ENCODE measurements around the gene FAM83G.
A peak's percentile ranks its signal among the peaks of the same experiment; 100 is the strongest.
"Not testable (repeated sequence)": the region's sequence is repeated elsewhere in the genome, so short reads cannot be mapped to it uniquely, and the experiment has no call there.

The FAM83G gene

DNA sequence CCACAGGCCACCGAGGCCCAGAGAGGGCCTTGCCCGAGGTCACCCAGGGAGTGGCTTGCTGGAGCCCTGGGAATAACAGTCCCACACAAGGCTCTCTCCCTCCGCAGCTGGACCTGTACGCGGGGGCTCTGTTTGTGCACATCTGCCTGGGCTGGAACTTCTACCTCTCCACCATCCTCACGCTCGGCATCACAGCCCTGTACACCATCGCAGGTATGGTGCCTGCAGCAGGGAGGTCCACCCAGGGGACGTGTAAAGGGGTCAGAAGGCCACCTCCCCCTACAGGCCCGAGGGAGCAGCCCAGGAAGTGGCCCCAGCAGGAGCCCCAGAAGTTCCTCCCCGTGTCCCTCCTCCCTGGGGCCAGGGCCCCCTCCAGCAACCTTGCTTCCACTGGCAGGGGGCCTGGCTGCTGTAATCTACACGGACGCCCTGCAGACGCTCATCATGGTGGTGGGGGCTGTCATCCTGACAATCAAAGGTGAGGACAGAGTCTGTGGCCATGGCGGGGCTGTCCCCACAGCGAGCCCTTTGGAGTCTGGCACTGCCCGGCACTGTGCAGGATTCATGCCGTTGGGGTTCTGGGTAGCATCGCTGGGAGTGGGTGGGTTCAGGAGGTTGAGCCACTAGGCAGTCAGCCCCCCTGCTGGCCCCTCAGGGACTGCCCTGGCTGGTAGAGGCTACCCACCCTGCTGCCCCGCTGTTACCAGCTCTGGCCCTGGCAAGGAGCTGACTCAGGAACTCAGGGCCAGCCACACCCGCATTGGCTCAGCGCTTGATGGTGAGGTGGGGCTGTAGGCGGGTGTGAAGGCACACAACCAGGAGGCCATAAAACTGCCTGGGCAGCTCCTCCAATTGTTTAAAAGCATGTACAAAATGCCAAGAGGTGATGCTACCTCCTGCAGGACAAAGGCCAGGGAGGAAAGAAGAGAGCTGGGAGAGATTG is 35.3 kb downstream of the FAM83G start:
- DNase-seq (ENCODE audit: low read depth in 2 of 2), result no peak

- no peak for DNase-seq (ENCODE audit: low read depth in 2 of 2)
Measured at GRCh38 chr17:18968345-18968744, 36.2 kb downstream of the FAM83G start.

DNA sequence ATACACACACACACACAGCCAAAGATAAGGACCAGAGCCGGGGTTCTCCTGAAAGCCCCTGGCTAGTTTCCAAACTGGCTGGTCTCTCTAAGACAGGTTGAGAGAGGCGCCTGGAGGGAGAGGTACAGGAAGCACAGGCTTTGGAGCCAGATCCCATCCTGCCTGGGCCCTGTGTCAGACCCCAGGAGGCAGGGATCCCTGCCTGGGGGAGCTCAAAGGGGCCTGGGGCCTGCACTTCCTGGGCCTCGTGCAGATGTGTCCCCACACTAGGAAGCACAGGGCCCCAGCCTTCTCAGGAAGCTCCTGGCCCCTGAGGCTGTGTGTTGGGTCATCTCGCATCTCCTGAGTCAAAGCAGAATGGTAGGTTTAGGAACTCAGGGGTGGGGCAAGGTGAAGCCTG is 36.6 kb downstream of the FAM83G start:
- no peak for DNase-seq (ENCODE audit: low read depth in 2 of 2)

DNA sequence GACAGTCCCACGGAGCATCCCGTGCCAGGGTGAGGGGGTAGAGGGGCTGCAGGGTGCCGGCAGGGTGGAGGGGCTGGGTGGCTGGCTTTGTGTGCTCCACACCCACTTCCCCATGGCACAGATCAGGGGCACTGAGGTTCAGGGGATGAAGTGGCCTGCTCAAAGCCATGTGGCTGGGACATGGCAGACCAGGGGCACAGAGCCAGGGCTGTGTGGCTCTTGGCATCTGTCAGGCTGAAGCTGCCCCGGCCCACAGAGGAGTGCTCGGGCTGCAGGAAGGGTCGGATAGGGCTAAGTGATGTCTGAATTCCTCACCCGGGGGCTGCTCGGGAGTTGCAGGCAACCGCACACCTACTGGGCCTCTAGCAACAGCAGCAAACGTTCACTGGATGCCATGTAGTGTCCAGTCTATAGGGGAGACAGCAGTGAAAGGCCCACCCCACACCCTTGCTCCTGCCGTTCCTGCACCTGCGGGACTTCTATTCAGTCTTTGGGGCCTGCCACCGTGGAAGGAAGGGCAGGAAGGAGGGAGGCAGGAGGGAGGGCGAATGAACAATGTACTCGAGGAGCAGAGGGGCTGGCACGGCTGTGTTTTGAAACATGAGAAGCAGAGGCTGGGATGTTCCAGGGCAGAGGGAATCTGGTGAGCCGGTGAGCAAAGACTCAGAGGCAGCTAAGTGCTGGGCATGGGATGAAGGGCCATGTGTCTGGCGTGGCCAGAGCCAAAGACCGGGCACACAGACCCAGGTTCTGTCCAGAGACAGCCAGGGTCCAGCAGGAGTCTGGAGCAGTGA is 37.5 kb downstream of the FAM83G start:
- no peak for DNase-seq (ENCODE audit: low read depth in 2 of 2)

GRCh38 chr17:18965530-18966236 is 38.9 kb downstream of the FAM83G start:
- DNase-seq (ENCODE audit: low read depth in 2 of 2), result no peak

GRCh38 chr17:18964550-18964949 is 40.0 kb downstream of the FAM83G start:
- no peak for DNase-seq (ENCODE audit: low read depth in 2 of 2)

- DNase-seq (ENCODE audit: low read depth in 2 of 2), result no peak
Measured at GRCh38 chr17:18964018-18964351, 40.6 kb downstream of the FAM83G start.

GRCh38 chr17:18963126-18964017 is 41.2 kb downstream of the FAM83G start:
- no peak for DNase-seq (ENCODE audit: low read depth in 2 of 2)

DNA sequence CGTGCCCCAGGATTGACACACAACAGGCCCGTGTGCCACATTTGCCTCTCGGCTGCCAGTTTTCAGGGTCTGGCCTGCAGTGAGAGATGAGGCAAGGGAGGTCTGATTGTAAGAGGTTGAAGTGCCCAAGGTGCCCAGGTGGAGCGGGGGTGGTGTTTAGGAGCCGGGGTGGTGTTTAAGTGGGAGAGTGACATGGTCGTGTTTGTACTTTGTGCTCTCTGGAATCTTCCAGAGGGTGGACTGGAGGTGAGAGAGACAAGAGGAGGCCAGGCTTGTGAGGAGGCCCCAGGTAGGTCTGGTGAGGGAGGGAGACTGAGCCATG is 42.1 kb downstream of the FAM83G start:
- DNase-seq (ENCODE audit: low read depth in 2 of 2), result no peak

DNA sequence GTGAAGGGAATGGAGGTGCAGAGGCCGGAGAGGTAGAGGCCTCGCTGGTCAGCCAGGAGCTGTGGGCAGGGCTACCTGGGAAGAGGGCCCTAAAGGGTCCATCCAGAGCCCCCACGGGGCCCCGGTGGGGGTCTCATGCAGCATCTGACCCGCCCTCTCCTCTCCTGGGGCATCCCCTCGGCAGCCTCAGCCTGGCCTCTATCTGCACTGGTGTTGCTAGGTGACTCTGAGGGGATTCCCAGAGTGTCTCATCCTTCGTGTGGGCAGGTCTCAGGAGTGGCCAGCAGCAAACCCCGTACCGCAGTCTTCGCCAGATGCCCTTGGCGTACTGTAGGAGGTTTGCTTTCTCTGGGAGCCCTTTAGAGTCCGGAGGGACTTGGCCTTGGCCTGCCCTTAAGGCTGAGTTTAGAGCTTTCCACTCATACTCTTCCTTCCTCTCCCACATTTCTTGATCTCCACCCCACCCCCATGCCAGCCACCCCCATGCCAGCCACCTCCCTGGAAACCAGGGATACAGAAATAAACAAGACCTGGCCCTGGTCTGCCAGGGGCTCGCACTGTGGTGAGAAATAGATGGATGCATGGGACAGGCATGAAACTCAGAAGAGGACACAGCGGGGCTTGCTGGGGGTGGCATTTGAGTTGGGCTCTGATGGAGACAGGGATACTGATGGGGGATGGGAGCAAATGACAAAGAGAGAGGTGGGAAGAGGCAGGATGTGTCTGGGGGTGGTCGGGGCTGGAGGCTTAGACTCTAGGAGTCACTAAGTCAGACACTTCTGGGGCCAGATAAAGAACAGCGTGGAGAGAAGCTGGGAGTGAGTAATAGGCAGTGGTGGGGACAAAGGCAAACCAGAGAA is 42.7 kb downstream of the FAM83G start:
- peak in 1 of 2 donors; percentile 23 for DNase-seq (ENCODE audit: low read depth in 2 of 2)

DNA sequence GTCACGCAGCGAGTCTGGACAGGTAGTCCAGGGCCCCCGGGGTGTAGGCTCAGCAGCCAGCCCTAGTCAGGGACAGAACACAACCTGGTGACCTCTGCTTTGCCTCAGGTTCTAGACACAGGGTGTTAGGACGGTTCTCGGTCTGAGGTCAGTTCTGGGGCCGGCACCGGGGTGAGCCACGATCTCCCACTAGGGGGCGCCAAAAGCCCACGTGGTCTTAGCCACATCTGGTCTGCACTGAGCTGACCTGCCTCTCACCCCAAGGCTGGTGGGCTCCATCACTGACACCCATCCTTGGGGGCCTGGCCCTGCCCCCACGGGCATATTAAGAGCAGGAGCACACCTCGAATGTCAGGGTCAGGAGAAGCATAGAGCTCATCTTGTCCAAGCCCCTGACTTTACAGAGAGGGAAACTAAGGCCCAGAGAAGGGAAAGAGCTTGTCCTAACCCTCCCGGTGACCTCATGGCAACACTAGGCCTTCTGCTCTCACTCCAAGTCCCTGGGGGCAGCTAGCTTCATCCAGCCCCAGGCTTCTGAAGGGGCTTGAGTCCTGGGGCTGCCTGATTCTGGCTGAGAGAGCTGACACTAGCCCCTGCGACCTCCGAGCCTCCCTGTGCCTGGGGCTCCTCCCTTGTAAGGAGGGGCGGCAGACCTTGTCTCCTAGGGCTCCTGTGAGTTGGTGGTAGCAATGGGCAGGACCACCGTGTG is 43.6 kb downstream of the FAM83G start:
- DNase-seq (ENCODE audit: low read depth in 2 of 2), result peak; percentile 71 to 87

DNA sequence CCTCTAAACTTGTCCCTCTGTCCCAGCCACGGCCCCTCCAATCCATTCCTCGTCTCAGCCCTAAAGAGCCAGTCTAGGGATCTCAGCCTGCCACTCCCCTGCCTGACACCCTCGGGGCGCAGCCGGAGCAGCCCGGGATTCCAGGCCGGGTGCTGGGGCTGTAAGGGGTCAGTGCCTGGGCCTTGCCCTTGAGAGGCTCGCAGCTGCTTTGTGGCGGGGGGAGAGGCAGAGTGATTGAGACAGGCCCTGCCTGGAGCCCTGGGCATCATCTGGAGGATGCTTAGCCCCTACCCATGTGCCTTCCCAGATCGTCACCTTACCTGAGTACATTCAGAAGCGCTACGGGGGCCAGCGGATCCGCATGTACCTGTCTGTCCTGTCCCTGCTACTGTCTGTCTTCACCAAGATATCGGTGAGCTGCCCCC is 44.3 kb downstream of the FAM83G start:
- DNase-seq (ENCODE audit: low read depth in 2 of 2), result no peak

DNA sequence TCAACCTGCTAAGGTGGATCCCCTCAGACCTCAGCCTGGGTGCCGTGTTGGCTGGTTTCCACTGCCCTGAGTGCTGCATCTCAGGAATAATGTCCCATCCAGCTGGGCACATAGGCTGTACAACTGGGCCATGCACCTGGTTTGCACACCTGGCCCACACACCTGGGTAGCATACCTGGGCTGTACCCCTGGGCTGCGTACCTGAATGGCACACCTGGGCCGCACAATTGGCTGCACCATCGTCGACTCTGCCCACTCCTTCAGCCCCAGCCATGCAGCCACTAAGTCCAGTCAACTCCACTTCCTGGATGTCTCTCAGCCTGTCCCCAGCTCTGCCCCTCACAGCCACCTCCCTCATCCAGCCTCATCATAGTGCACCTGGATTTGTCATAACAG is 44.7 kb downstream of the FAM83G start:
- no peak for DNase-seq (ENCODE audit: low read depth in 2 of 2)

GRCh38 chr17:18959071-18959844 is 45.3 kb downstream of the FAM83G start:
- DNase-seq (ENCODE audit: low read depth in 2 of 2), result no peak

DNA sequence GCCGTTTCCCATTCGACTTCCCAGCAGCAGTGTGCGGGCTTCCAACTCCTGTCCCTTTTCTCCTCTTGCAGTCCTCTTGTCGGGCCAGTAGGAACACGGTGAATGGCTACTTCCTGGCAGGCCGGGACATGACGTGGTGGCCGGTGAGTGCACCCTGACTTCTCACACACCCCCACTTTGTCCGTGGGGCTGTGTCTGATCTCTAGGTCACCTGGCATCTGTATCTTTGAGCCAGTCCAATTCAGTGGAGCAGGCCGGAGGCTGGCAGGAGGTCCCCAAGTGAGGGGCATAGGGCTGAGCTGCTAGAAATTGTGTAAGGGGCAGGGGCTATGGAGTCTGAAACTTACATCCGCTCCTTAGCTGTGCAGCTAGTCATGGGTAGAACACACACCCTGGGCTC is 46.0 kb downstream of the FAM83G start:
- DNase-seq (ENCODE audit: low read depth in 2 of 2), result no peak

DNA sequence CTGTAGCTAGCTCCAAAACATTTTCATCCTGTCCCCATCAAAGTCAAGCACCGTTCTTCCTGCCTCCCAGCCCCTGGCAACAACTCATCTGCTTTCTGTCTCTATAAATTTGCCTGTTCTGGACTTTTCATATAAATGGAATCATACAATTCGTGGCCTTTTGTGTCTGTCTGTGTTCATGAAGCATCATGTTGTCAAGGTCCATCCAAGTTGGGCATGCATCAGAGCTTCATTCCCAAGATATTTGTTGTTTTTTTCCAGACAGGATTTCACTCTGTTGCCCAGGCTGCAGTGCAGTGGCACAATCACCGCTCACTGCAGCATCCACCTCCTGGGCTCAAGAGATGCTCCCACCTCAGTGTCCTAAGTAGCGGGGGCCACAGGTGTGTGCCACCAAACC is 46.7 kb downstream of the FAM83G start:
- no peak for DNase-seq (ENCODE audit: low read depth in 2 of 2)

DNA sequence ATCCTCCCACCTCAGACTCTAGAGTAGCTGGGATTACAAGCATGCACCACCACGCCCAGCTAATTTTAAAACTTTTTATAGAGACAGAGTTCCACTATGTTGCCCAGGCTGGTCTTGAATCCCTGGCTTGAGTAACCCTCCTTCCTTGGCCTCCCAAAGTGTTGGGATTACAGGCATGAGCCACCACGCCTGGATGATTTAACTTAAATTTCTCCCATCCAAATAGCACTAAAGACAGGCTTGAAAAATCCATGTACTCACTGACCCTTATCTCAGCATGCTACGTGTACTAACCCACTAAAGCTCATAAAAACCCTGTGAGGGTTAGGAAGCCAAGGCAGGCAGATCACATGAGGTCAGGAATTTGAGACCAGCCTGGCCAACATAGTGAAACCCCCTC is 48.0 kb downstream of the FAM83G start:
- no peak for DNase-seq (ENCODE audit: low read depth in 2 of 2)

DNA sequence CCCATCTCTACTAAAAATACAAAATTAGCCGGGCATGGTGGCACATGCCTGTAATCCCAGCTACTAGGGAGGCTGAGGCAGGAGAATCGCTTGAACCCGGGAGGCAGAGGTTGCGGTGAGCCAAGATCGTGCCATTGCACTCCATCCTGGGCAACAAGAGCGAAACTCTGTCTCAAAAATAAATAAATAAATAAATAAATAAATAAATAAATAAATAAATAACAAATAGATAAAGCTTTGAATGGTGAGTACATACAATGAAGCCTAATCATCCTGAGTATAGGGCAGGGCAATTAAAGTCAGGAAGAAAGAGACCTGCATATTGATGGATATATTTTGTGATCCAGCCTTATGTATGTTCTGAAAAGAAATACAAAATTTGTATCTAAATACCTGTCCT is 48.5 kb downstream of the FAM83G start:
- DNase-seq (ENCODE audit: low read depth in 2 of 2), result not testable (repeated sequence)

DNA sequence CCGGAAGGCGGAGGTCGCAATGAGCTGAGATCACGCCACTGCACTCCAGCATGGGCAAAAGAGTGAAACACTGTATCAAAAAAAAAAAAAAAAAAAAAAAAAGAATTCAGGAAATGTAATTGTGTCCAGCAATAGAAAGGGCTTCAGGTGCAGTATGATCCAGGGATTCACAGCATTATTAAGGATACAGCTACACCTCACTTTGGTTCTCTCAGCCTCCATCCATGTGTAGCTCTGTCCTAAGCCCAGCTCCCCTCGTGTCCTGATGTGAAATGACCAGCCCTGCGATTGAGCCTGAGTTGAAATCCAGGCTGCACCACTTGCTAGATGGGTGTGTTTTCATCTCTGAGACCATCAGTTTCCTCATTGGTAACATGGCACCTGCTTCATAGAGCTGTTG is 49.6 kb downstream of the FAM83G start:
- no peak for DNase-seq (ENCODE audit: low read depth in 2 of 2)
